ENCODE measurements around the gene PAM16. TPM values are rescaled to one million over a fixed set of nuclear protein-coding genes. Genes with fewer than 3 reads are reported as not detected.
"Not testable (repeated sequence)": the region's sequence is repeated elsewhere in the genome, so short reads cannot be mapped to it uniquely, and the experiment has no call there.

PAM16 gene
- total and polyA plus RNA-seq, 2 experiments from 2014 or later, result 33.0 to 78.9 TPM

DNA sequence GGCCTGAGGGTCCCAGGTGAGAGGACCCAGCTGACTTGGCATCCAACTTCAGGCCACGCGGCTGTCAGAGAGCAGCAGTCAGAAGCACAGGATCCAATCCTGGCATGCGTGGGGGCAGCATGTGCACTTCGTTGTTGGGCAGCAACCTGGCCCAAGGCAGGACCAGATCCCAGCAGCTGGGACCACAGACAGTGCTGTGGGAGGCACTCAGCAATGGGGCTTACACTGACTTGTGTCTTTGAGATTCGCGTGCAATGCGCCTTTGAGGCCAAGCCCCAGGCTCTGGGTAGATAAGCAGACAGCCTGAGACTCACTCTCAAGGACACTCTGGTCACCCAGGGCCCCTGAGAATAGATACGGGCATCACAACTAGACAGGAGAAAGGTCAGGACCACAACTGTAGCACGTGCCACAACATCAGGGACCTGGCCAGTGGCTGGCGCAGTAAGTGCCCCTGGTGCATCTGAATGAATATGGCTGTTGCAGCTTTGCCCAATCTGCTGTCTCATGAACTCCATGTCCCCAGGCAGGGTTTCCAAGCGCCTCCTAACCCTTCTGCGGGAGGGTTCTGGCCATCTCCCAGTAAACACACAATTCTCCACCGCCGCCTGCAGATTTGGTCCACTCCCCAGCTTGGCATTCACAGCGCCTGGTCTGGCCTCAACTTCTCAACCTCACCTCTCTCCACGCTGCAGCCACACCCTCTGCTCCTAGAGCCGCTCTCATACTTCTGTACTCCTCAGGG, 3.2 kb downstream of the PAM16 start:
- Histone ChIP-seq H3K4me2 (ENCODE audit: unreplicated experiment) (no peak overlapping the region), H3K4me3 (no peak overlapping the region), H3K27me3 (replicated peaks; ENCODE audit: insufficient read depth) (no peaks in the 10 kb centered on the region), H3K79me2 (ENCODE audit: insufficient read depth) (peaks cover 73% of the 10 kb centered on the region), H2AFZ (no peak overlapping the region), H3K4me1 (ENCODE audit: insufficient read depth) (peaks cover 19% of the 10 kb centered on the region), H3K27ac (no peak overlapping the region), H3K36me3 (ENCODE audit: low read depth) (no peaks in the 10 kb centered on the region), H3K9ac (no peak overlapping the region), H4K20me1 (ENCODE audit: insufficient read depth) (no peaks in the 10 kb centered on the region; the same call in 1 of the 2 replicates), H3K9me3 (ENCODE audit: low read depth) (no peaks in the 10 kb centered on the region), H3F3A (ENCODE audit: insufficient read depth) (peaks cover 28% of the 10 kb centered on the region), H3K9me2 (ENCODE audit: insufficient read depth) (no peaks in the 10 kb centered on the region)
- TF ChIP-seq EZH2 (IDR thresholded peaks at IDR 0.05; ENCODE audit: insufficient read depth, poor library complexity, severe bottlenecking) (no peak), EZH2phosphoT487 (IDR thresholded peaks at IDR 0.05; ENCODE audit: insufficient read depth, low read depth) (no peak)
- in situ Hi-C loops (cut with MboI), result no loop called here
- no peak for DNase-seq
- WGBS, 2 experiments (ENCODE audit: low coverage in 1 of 2, low lambda C conversion rate in 2 of 2, missing lambda C conversion rate in 2 of 2), result 85 to 87% methylated on average over 17 of the region's 17 CpGs

DNA sequence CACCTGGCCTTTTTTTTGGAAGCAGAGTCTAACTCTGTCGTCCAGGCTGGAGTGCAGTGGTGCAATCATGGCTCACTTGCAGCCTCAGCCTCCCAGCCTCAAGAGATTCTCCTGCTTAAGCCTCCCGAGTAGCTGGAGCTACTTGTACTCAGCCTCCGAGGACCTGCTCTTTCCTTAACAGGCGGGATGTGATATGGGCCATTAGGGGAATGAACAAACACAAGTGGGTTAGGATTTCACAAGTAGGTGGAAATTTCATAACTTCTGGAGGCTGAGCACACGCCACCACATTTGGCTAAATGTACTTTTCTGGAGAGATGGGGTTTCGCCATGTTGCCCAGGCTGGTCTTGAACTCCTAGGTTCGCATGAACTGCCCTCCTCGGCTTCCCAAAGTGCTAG, 4.1 kb downstream of the PAM16 start:
- Histone ChIP-seq H3K4me2 (ENCODE audit: unreplicated experiment) (no peak overlapping the region), H4K20me1 (ENCODE audit: insufficient read depth) (no peaks in the 10 kb centered on the region; the same call in 1 of the 2 replicates), H3K9me2 (ENCODE audit: insufficient read depth) (no peaks in the 10 kb centered on the region), H3K36me3 (ENCODE audit: low read depth) (no peaks in the 10 kb centered on the region), H3K27ac (no peak overlapping the region), H3F3A (ENCODE audit: insufficient read depth) (peaks cover 27% of the 10 kb centered on the region), H3K9ac (no peak overlapping the region), H3K79me2 (ENCODE audit: insufficient read depth) (peaks cover 83% of the 10 kb centered on the region), H3K4me3 (no peak overlapping the region), H3K9me3 (ENCODE audit: low read depth) (no peaks in the 10 kb centered on the region), H3K27me3 (replicated peaks; ENCODE audit: insufficient read depth) (no peaks in the 10 kb centered on the region), H3K4me1 (ENCODE audit: insufficient read depth) (peaks cover 13% of the 10 kb centered on the region), H2AFZ (no peak overlapping the region)
- TF ChIP-seq EZH2 (IDR thresholded peaks at IDR 0.05; ENCODE audit: insufficient read depth, poor library complexity, severe bottlenecking) (no peak), EZH2phosphoT487 (IDR thresholded peaks at IDR 0.05; ENCODE audit: insufficient read depth, low read depth) (no peak)
- WGBS, 2 experiments (ENCODE audit: low coverage in 1 of 2, low lambda C conversion rate in 2 of 2, missing lambda C conversion rate in 2 of 2), result 80 to 83% methylated on average over 8 of the region's 8 CpGs
- DNase-seq, result peak; percentile 37
- in situ Hi-C loops (cut with MboI), result no loop called here

DNA sequence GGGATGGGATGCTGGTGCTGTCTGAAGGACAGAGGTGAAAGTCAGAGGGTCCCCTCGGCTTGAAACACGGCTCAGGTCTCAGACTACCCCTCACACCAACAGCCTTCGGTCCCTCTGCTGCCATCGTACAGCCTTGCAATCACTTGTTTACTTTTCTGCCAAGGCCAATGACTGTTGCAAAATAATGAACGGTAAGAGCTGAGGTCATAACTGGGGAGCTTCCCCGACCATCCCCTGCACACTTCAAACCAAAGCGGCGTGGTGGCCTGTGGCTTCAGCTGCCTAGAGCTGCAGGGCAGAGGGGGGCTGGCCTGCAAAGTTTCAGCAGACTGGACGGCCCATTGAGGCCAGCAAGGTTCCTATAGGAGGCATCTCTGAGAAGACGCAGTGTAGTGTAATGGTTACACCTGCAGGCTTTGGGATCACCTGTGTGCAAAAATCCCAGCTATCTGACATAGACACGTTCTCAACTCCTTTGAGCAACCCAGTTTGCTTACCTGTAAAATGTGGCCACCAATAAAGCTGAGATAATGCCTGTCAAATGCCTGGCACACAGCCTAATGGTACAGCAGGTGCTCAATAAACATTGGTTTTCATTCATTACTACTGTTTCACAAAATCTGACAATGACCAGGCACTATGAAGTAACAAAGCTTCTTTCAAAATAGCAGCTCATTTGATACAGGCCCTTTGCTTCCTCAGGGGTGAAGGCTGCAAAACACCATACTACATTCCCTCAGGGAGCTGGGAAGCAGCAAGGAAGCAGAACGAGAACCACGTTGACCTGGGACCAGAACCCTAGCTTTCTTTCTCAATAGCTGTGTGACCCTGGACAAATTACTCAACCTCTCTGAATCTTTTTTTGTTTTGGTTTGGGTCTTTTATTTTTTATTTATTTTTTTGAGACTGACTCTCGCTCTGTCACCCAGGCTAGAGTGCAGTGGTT, 5.0 kb downstream of the PAM16 start:
- TF ChIP-seq EZH2phosphoT487 (IDR thresholded peaks at IDR 0.05; ENCODE audit: insufficient read depth, low read depth) (no peak), EZH2 (IDR thresholded peaks at IDR 0.05; ENCODE audit: insufficient read depth, poor library complexity, severe bottlenecking) (no peak)
- Histone ChIP-seq H3K27ac (no peak overlapping the region), H3K27me3 (replicated peaks; ENCODE audit: insufficient read depth) (no peaks in the 10 kb centered on the region), H3K9me3 (ENCODE audit: low read depth) (no peaks in the 10 kb centered on the region), H3K4me1 (ENCODE audit: insufficient read depth) (peaks cover 7% of the 10 kb centered on the region), H3K9ac (no peak overlapping the region), H3K36me3 (ENCODE audit: low read depth) (no peaks in the 10 kb centered on the region), H4K20me1 (ENCODE audit: insufficient read depth) (no peaks in the 10 kb centered on the region; the same call in 1 of the 2 replicates), H3K4me3 (no peak overlapping the region), H2AFZ (no peak overlapping the region), H3K79me2 (ENCODE audit: insufficient read depth) (peaks cover 92% of the 10 kb centered on the region), H3K9me2 (ENCODE audit: insufficient read depth) (no peaks in the 10 kb centered on the region), H3K4me2 (ENCODE audit: unreplicated experiment) (no peak overlapping the region), H3F3A (ENCODE audit: insufficient read depth) (peaks cover 21% of the 10 kb centered on the region; the same call in 1 of the 2 replicates)
- WGBS, 2 experiments (ENCODE audit: low coverage in 1 of 2, low lambda C conversion rate in 2 of 2, missing lambda C conversion rate in 2 of 2), result 63 to 67% methylated on average over 14 of the region's 14 CpGs
- in situ Hi-C loops (cut with MboI), result no loop called here
- no peak for DNase-seq

DNA sequence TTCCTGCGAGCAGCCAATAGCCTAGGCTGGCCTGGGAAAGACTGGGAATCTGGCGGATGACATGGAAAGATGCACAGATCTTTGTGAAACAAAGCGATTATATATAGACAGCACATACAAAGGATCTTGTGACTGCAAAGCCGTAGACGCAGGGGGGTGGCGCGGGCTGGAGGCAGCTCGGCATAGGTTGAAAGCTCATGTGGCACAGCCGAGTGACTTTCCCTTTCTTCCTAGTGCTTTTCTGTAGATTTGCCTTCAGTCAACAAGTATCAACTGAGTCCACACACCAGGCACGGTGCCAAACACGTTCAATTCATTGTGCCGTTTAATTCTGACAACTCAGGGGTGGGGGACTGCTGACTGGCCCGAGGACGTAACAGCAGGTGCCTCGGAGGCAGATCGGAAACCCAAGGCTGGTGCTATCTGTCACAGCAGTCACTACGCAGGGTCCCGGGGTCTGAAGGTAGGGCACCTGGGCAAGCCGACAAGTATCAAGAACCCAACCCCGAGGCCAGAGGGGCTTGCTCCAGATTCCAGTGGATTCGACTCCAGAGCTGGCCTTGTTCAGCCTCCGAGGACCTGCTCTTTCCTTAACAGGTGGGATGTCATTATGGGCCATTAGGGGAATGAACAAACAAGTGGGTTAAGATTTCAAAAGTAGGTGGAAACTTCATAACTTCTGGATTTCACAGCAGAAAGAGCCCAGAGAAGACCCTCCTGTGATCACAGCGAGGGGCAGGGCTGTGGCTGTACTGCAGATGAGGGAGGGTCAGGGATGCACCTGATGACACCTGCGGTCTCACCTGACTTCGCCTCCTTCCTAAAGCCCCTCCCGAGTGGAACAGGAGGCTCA, 5.9 kb downstream of the PAM16 start:
- H3K4me2 ChIP-seq (ENCODE audit: unreplicated experiment), result no peak overlapping the region

DNA sequence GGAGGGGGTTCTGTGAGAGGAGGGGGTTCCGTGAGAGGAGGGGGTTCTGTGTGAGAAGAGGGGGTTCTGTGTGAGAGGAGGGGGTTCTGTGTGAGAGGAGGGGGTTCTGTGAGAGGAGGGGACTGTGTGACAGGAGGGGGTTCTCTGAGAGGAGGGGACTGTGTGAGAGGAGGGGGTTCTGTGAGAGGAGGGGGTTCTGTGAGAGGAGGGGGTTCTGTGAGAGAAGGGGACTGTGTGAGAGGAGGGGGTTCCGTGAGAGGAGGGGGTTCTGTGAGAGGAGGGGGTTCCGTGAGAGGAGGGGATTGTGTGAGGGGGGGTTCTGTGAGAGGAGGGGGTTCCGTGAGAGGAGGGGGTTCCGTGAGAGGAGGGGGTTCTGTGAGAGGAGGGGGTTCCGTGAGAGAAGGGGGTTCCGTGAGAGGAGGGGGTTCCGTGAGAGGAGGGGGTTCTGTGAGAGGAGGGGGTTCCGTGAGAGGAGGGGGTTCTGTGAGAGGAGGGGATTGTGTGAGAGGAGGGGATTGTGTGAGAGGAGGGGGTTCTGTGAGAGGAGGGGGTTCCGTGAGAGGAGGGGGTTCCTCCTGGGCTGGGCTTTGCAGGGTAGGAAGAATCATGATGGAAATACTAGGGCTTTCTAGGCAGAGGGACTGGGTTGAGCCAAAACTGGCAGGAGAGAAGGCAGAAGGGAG, 6.7 kb downstream of the PAM16 start:
- H3K36me3 ChIP-seq (ENCODE audit: low read depth); H3K27ac ChIP-seq; H3K4me2 ChIP-seq (ENCODE audit: unreplicated experiment); H3K27me3 ChIP-seq (replicated peaks; ENCODE audit: insufficient read depth); H3K4me1 ChIP-seq (ENCODE audit: insufficient read depth); H3K4me3 ChIP-seq; H3K9me2 ChIP-seq (ENCODE audit: insufficient read depth); H2AFZ ChIP-seq; H3K9ac ChIP-seq; H4K20me1 ChIP-seq (ENCODE audit: insufficient read depth); H3K9me3 ChIP-seq (ENCODE audit: low read depth); in situ Hi-C loops (cut with MboI): not testable (repeated sequence)
- peak; percentile 57 for DNase-seq
- H3F3A ChIP-seq (ENCODE audit: insufficient read depth), result peaks cover 21% of the 10 kb centered on the region; the same call in 1 of the 2 replicates
- peaks cover 93% of the 10 kb centered on the region for H3K79me2 ChIP-seq (ENCODE audit: insufficient read depth)
- WGBS, 2 experiments (ENCODE audit: low coverage in 1 of 2, low lambda C conversion rate in 2 of 2, missing lambda C conversion rate in 2 of 2), result 48% methylated on average over 10 of the region's 10 CpGs; no CpG with 5 or more reads in 1 of the 2 experiments

More for the DNA sequence above, 5.9 kb downstream of the PAM16 start:
- Histone ChIP-seq H3K27ac (no peak overlapping the region), H3K9ac (no peak overlapping the region), H3F3A (ENCODE audit: insufficient read depth) (peaks cover 21% of the 10 kb centered on the region; the same call in 1 of the 2 replicates), H3K79me2 (ENCODE audit: insufficient read depth) (peaks cover 93% of the 10 kb centered on the region), H3K9me2 (ENCODE audit: insufficient read depth) (no peaks in the 10 kb centered on the region), H3K9me3 (ENCODE audit: low read depth) (no peaks in the 10 kb centered on the region), H4K20me1 (ENCODE audit: insufficient read depth) (no peaks in the 10 kb centered on the region; the same call in 1 of the 2 replicates), H3K36me3 (ENCODE audit: low read depth) (no peaks in the 10 kb centered on the region; the same call in 1 of the 2 replicates), H3K4me3 (no peak overlapping the region), H2AFZ (no peak overlapping the region), H3K27me3 (replicated peaks; ENCODE audit: insufficient read depth) (no peaks in the 10 kb centered on the region), H3K4me1 (ENCODE audit: insufficient read depth) (peaks cover 7% of the 10 kb centered on the region)
- in situ Hi-C loops (cut with MboI), result no loop called here
- no peak for TF ChIP-seq EZH2 (IDR thresholded peaks at IDR 0.05; ENCODE audit: insufficient read depth, poor library complexity, severe bottlenecking)
- no peak for TF ChIP-seq EZH2phosphoT487 (IDR thresholded peaks at IDR 0.05; ENCODE audit: insufficient read depth, low read depth)
- WGBS, 2 experiments (ENCODE audit: low coverage in 1 of 2, low lambda C conversion rate in 2 of 2, missing lambda C conversion rate in 2 of 2), result 83 to 84% methylated on average over 25 of the region's 26 CpGs
- DNase-seq, result no peak

Measured in GM23248 (cell line).